Right lobe of liver (tissue), 6 donors: ENCODE results near the gene YJU2. TPM values are rescaled to one million over a fixed set of nuclear protein-coding genes. Genes with fewer than 3 reads are reported as not detected.
"Not testable (repeated sequence)": the region's sequence is repeated elsewhere in the genome, so short reads cannot be mapped to it uniquely, and the experiment has no call there.

Source experiments
- ATAC-seq, 4 donors: fragments of 200-7000 bp; cut with Tn5 transposase; one replicate each; pipeline ENCODE4 v1.9.1; 2020; ENCODE audit warnings: mild to moderate bottlenecking in 4 of 4, moderate library complexity in 4 of 4
- DNase-seq, 3 donors: peaks; one replicate each; pipeline ENCODE4 v3.0.0-alpha.2; 2020
- H3K27ac ChIP-seq, 3 donors: fragments of 200-600 bp; one replicate each; pipeline ENCODE4 v1.8.0; 2022
- H3K27me3 ChIP-seq, 2 donors: fragments of 200-600 bp; one replicate each; pipeline ENCODE4 v1.8.0; 2022
- H3K36me3 ChIP-seq, 4 donors: fragments of 200-600 bp; sonication (generic) in 1 of 4; one replicate each; pipeline versions ENCODE4 v1.5.1 to v1.8.0; 2017 to 2022; ENCODE audit warnings: control low read depth in 1 of 4
- H3K4me1 ChIP-seq, 4 donors: fragments of 200-600 bp; sonication (generic) in 1 of 4; one replicate each; pipeline versions ENCODE4 v1.5.1 to v1.8.0; 2017 to 2022; ENCODE audit warnings: control low read depth in 1 of 4
- H3K4me3 ChIP-seq, 3 donors: fragments of 200-600 bp; one replicate each; pipeline ENCODE4 v1.8.0; 2022
- H3K9me3 ChIP-seq, 4 donors: fragments of 200-600 bp; sonication (generic) in 1 of 4; one replicate each; pipeline versions ENCODE4 v1.5.1 to v1.8.0; 2017 to 2022; ENCODE audit warnings: control low read depth in 1 of 4
- POLR2A ChIP-seq: fragments of 450-650 bp; IDR thresholded peaks from one replicate; pipeline ENCODE4 v1.6.1; 2017; ENCODE audit warnings: antibody characterized with exemption, mild to moderate bottlenecking
- WGBS: methylation state at CpG from one replicate; pipeline ENCODE4 v1.1.6; 2018; ENCODE audit warnings: low coverage, low lambda C conversion rate; ENCODE audit not compliant: insufficient coverage; ENCODE audit errors: missing lambda C conversion rate; 5-methylcytosine and 5-hydroxymethylcytosine counted together
- intact Hi-C, 2 donors: fragments of 100-400 bp; cut with DNase I; formaldehyde crosslinking; loops; one replicate each; pipeline versions ENCODE4 v1.11.2 to v1.14.1; 2022
- total RNA-seq, 6 experiments: library from RNA; depleted of rRNA in 2 of 6; stranded (reverse); fragments of >200 nt in 2 of 6; fragmentation: NEBNext Ultra II Directional in 3 of 6; extraction: Animal tissue kit (Norgen Biotek cat#: 25700) in 3 of 6; gene quantifications; one replicate each; pipeline versions ENCODE4 v1.1.0 to v1.2.4, GENCODE V29; 2016 to 2023
- TF ChIP-seq, protein P1 (sequence below), 4 donors: fragments of 200-600 bp in 3 of 4; fragments of 450-650 bp in 1 of 4; IDR thresholded peaks; one replicate each; pipeline versions ENCODE4 v1.5.1 to v1.8.0; 2016 to 2022; ENCODE audit warnings: antibody characterized with exemption in 4 of 4, mild to moderate bottlenecking in 2 of 4
- donor health status: DM: no; HTN: yes; CAD: no.
- donor health status: DM: no; HTN: no; CAD: no.
- donor health status: DM: no; HTN: no; CAD: no.
- donor health status: DM: no; HTN: yes; CAD: no.
- donor health status: DM: no; HTN: yes; CAD: no.

YJU2 gene
- total RNA-seq, 6 experiments from 2014 or later: 6.4 to 14.1 (median 8.9) TPM

DNA sequence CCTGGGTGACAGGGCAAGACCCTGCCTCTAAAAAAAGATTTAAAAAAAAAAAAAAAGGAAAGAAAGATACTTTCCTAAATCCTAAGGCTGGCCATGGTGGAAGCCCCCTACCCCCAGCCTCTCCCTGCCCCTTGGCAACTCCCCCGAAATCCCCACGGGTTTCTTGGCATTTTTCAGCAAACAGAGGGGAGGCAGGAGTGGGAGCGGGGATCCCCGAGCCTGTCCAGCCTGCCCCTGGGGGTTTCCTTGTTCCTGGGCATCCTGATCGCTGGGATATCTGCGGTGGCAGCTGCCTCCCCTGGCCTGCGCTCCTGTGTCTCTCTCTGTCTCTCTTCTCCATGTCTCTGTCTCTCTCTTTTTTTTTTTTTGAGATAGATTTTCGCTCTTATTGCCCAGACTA lies 21.0 kb upstream of the YJU2 start:
- H3K9me3 ChIP-seq: no peaks in the 10 kb centered on the region
- intact Hi-C loops: no loop called here
- H3K36me3 ChIP-seq: no peaks in the 10 kb centered on the region
- ATAC-seq: no peak
- no peaks in the 10 kb centered on the region for H3K27me3 ChIP-seq
- 65% methylated on average over 5 of the region's 8 CpGs for WGBS
- H3K4me3 ChIP-seq: no peak overlapping the region
- no peak for DNase-seq
- no peak for TF ChIP-seq POLR2A
- TF ChIP-seq, protein P1, sequence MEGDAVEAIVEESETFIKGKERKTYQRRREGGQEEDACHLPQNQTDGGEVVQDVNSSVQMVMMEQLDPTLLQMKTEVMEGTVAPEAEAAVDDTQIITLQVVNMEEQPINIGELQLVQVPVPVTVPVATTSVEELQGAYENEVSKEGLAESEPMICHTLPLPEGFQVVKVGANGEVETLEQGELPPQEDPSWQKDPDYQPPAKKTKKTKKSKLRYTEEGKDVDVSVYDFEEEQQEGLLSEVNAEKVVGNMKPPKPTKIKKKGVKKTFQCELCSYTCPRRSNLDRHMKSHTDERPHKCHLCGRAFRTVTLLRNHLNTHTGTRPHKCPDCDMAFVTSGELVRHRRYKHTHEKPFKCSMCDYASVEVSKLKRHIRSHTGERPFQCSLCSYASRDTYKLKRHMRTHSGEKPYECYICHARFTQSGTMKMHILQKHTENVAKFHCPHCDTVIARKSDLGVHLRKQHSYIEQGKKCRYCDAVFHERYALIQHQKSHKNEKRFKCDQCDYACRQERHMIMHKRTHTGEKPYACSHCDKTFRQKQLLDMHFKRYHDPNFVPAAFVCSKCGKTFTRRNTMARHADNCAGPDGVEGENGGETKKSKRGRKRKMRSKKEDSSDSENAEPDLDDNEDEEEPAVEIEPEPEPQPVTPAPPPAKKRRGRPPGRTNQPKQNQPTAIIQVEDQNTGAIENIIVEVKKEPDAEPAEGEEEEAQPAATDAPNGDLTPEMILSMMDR (IDR thresholded peaks at IDR 0.05): no peak
- no peaks in the 10 kb centered on the region for H3K4me1 ChIP-seq
- no peak overlapping the region for H3K27ac ChIP-seq

DNA sequence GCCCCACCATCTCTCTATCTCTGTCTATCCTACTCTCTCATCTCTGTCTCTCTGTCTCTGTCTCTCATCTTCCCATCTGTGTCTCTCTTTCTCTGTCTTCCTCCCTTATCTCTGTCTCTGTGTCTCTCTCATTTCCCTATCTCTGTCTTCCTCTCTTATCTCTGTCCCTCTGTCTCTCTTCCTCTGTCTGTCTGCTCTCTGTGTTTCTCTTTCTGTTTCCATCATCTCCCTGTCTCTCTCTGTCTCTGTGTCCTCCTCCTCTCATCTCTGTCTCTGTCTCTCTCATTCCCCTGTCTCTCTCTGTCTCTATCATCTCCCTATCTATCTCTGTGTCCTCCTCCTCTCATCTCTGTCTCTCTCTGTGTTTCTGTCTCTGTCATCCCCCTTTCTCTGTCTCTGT lies 19.1 kb upstream of the YJU2 start:
- no peak for TF ChIP-seq POLR2A
- TF ChIP-seq, protein P1 (IDR thresholded peaks at IDR 0.05): no peak
- intact Hi-C loops: no loop called here
- no peak for DNase-seq
- Histone ChIP-seq H3K9me3 (no peaks in the 10 kb centered on the region), H3K27ac (no peak overlapping the region), H3K36me3 (no peaks in the 10 kb centered on the region), H3K4me1 (no peaks in the 10 kb centered on the region), H3K27me3 (no peaks in the 10 kb centered on the region), H3K4me3 (no peak overlapping the region)
- no peak for ATAC-seq

DNA sequence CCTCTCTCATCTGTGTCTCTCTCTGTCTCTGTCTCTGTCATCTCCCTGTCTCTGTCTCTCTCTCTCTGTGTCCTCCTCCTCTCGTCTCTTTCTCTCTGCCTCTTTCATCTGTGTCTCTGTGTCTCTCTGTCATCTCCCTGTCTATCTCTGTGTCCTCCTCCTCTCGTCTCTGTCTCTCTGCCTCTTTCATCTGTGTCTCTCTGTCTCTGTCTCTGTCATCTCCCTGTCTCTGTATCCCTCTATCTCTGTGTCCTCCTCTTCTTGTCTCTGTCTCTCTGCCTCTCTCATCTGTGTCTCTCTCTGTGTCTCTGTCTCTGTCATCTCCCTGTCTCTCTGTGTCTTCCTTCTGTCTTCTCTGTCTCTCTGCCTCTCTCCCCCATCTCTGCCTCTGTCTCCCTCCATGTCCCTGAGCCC lies 18.1 kb upstream of the YJU2 start:
- ATAC-seq: no peak

DNA sequence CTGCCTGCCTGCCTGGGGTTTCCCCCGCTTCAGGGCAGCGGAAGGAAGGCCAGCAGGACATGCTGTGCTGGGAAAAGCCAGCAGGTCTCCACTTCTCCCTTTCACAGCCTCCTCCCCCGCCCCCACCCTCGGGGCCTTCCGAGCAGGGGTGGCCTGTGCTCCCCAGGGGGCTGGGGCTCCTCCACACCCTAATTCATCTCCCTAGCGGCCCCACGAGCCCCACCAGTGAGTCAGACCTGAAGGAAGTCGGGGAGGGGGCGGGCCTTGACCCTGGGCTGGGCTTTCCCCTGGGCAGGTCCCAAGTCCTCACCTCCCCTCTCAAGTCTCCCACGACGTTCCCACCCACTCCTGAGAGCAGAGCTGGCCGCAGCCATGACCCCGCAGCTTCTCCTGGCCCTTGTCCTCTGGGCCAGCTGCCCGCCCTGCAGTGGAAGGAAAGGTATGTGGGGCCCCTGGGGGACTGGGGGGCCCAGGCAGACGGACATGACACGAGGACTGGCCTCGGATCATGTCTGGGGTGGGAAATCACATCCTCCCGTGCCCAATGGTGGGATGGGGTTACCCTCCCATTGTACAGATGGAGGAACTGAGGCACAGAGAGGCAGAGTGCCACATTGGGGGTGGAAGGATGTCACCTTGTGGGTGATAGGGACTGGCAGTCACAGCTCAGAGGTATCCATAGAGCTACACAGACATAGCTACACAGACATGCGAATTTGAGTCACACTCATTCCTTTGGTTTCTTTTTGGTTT lies 17.5 kb upstream of the YJU2 start, which contains the start of gene EBI3:
EBI3 (plus strand) TSS at position 345 of the 753 bp plus-strand sequence; CDS start at position 373, 28 bp downstream.
- H3K27ac ChIP-seq: no peak within 1 kb of the TSS
- H3K4me1 ChIP-seq: no peaks in the 10 kb centered on the region
- intact Hi-C loops: no loop called here
- no peaks in the 10 kb centered on the region for H3K9me3 ChIP-seq
- TF ChIP-seq POLR2A: no peak
- TF ChIP-seq, protein P1 (IDR thresholded peaks at IDR 0.05): no peak
- peak within 1 kb of the TSS in 1 of 3 donors; percentile 9 for H3K4me3 ChIP-seq
- no peaks in the 10 kb centered on the region for H3K27me3 ChIP-seq
- H3K36me3 ChIP-seq: no peaks in the 10 kb centered on the region
- WGBS: 14% methylated on average over 16 of the region's 19 CpGs
- peak; percentile 56 to 74 (median 72) for ATAC-seq
- DNase-seq: peak in 1 of 3 donors; percentile 46

More for the DNA sequence above, 18.1 kb upstream of the YJU2 start:
- 52% methylated on average over 2 of the region's 2 CpGs for WGBS
- Histone ChIP-seq H3K4me3 (no peak overlapping the region), H3K9me3 (no peaks in the 10 kb centered on the region), H3K36me3 (no peaks in the 10 kb centered on the region), H3K4me1 (no peaks in the 10 kb centered on the region), H3K27ac (no peak overlapping the region), H3K27me3 (no peaks in the 10 kb centered on the region)
- intact Hi-C loops: no loop called here
- no peak for DNase-seq
- TF ChIP-seq POLR2A: no peak
- TF ChIP-seq, protein P1 (IDR thresholded peaks at IDR 0.05): no peak

DNA sequence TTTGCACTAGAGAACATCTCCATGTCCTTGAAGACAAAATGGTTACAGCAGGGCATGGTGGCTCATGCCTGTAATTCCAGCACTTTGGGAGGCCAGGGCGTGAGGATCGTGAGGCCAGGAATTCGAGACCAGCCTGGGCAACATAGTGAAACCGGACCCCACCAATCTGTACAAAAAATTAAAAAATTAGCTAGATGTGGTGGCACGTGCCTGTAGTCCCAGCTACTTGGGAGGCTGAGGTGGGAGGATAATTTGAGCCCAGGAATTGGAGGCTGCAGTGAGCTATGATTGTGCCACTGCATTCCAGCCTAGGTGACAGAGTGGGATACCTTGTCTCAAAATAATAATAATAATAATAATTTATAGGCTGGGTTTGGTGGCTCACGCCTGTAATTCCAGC lies 16.6 kb upstream of the YJU2 start:
- H3K27me3 ChIP-seq, H3K9me3 ChIP-seq, H3K4me1 ChIP-seq, ATAC-seq, H3K36me3 ChIP-seq, DNase-seq, intact Hi-C loops, H3K27ac ChIP-seq, H3K4me3 ChIP-seq: not testable (repeated sequence)
- WGBS: 50% methylated on average over 2 of the region's 6 CpGs

DNA sequence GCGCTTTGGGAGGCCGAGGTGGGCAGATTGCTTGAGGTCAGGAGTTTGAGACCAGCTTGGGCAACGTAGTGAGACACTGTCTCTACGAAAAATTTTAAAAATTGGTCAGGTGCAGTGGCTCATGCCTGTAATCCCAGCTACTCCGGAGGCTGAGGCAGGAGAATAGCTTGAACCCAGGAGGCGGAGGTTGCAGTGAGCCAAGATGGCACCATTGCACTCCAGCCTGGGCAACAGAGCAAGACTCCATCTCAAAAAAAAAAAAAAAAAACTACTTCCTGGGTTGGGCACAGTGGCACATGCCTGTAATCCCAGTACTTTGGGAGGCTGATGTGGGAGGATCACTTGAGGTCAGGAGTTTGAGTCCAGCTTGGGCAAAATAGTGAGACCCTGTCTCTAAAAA lies 15.4 kb upstream of the YJU2 start:
- H3K9me3 ChIP-seq, intact Hi-C loops, H3K27me3 ChIP-seq, DNase-seq, ATAC-seq, H3K27ac ChIP-seq, H3K36me3 ChIP-seq, H3K4me1 ChIP-seq, H3K4me3 ChIP-seq: not testable (repeated sequence)
- 84% methylated on average over 5 of the region's 6 CpGs for WGBS

DNA sequence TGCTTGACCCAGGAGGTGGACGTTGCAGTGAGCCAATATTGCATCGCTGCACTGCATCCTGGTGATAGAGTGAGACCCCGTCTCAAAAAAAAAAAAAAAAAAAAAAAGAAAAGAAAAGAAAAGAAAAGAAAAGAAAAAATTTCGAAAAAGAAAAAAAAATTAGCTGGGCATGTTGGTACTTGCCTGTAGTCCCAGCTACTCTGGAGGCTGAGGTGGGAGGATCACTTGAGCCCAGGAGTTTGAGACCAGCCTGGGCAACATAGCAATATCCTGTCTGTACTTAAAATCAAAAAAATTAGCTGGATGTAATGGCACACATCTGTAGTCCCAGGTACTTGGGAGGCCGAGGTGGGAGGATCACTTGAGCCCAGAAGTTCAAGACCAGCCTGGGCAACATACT lies 14.7 kb upstream of the YJU2 start:
- H3K4me3 ChIP-seq, H3K36me3 ChIP-seq, H3K27ac ChIP-seq, H3K9me3 ChIP-seq, H3K27me3 ChIP-seq, ATAC-seq, intact Hi-C loops, DNase-seq, H3K4me1 ChIP-seq: not testable (repeated sequence)
- 77% methylated on average over 4 of the region's 5 CpGs for WGBS
